Measurements from ENCODE around the gene MEGF11. TPM values are rescaled to one million over a fixed set of nuclear protein-coding genes. Genes with fewer than 3 reads are reported as not detected.

MEGF11 gene
- total RNA-seq, 1 experiment from 2014 or later, result 2.3 TPM

DNA sequence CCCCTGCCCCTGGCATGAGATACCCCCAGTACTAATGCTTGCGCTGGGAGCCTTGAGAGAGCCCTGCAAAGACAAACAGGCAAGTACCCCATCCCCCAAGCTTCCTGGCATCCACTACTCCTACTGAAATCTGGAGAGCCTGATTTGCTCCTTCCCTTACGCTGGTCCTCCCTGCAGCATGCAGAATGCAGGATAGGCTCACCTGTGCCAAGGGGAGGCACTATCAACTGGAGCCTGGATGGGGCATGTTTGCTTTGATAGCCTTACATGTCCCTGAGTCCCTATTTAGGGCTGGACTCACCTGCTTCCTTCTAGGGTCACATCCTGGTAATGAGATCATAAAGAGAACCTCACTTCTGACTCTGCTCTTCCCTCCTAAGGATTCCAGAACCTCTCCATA lies 341.3 kb downstream of the MEGF11 start (continued):
- TF ChIP-seq ZNF274 (IDR thresholded peaks at IDR 0.05; ENCODE audit: low read depth, low read length), result no peak

GRCh38 chr15:65910341-65910740 lies 343.2 kb downstream of the MEGF11 start:
- intact Hi-C loops (cut with micrococcal nuclease), result no loop called here
- Histone ChIP-seq H4K20me1 (ENCODE audit: insufficient read depth) (no peaks in the 10 kb centered on the region), H3K79me2 (ENCODE audit: insufficient read depth, low read length) (no peaks in the 10 kb centered on the region), H3K9me3 (ENCODE audit: control insufficient read depth in 1 of 2, insufficient read depth in 1 of 2, low read depth in 1 of 2, low read length in 2 of 2) (no peaks in the 10 kb centered on the region), H3K4me1 (ENCODE audit: control insufficient read depth in 1 of 2, insufficient read depth in 2 of 2, low read length in 2 of 2) (peaks cover 3 to 13% of the 10 kb centered on the region in 2 experiments; a peak in 1 of 4 replicates), H3K9me2 (ENCODE audit: insufficient read depth) (no peaks in the 10 kb centered on the region), H3K36me3 (ENCODE audit: control insufficient read depth in 1 of 2, insufficient read depth in 2 of 2, low read length in 2 of 2) (peaks cover 7 to 10% of the 10 kb centered on the region in 2 experiments; a peak in 2 of 4 replicates), H3K27me3 (ENCODE audit: insufficient read depth, low read length) (no peaks in the 10 kb centered on the region), H3K4me2 (ENCODE audit: low read length) (no peak overlapping the region), H2AFZ (ENCODE audit: low read depth, low read length, poor library complexity, severe bottlenecking) (no peak overlapping the region), H3K27ac (ENCODE audit: low read depth, low read length) (no peak overlapping the region), H3K4me3 (replicated peaks in 1 of 2; ENCODE audit: low read depth in 1 of 2, low read length in 2 of 2) (no peak overlapping the region), H3K9ac (ENCODE audit: low read length) (no peak overlapping the region)
- ChIA-PET RAD21 (ENCODE audit: low non-redundant PET in 1 of 2, low total read pairs in 2 of 2, uncharacterized antibody in 2 of 2, unreplicated experiment in 2 of 2) (no interaction called here), POLR2A (no interaction called here), CTCF (no interaction called here)
- TF ChIP-seq, protein P1, sequence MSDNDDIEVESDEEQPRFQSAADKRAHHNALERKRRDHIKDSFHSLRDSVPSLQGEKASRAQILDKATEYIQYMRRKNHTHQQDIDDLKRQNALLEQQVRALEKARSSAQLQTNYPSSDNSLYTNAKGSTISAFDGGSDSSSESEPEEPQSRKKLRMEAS (IDR thresholded peaks at IDR 0.05), result no peak
- TF ChIP-seq EZH2 (IDR thresholded peaks at IDR 0.05) (no peak), JUND (IDR thresholded peaks at IDR 0.05) (no peak), POLR2A (IDR thresholded peaks at IDR 0.05; ENCODE audit: borderline replicate concordance, extremely low read depth, insufficient read depth, insufficient read length) (no peak), ZNF274 (IDR thresholded peaks at IDR 0.05; ENCODE audit: low read depth, low read length) (no peak), ZFX (IDR thresholded peaks at IDR 0.05) (no peak), SRF (IDR thresholded peaks at IDR 0.05; ENCODE audit: low read depth) (no peak), REST (IDR thresholded peaks at IDR 0.05; ENCODE audit: low read depth) (no peak), YY1 (IDR thresholded peaks at IDR 0.05; ENCODE audit: extremely low read depth, insufficient replicate concordance, low read depth, low read length) (no peak), TCF7L2 (IDR thresholded peaks at IDR 0.05; ENCODE audit: borderline replicate concordance, extremely low read depth, insufficient read depth, insufficient read length) (no peak), ELF1 (IDR thresholded peaks at IDR 0.05; ENCODE audit: borderline replicate concordance, low read depth) (no peak)
- ATAC-seq (no peak), DNase-seq (ENCODE audit: low read depth, low spot score) (no peak)
- no TSS peak for BruUV-seq (replicated peaks)
